ENCODE results near the gene DIP2C.
"Not testable (repeated sequence)": the region's sequence is repeated elsewhere in the genome, so short reads cannot be mapped to it uniquely, and the experiment has no call there.

- TF ChIP-seq POLR2A, POLR2AphosphoS5 (IDR thresholded peaks at IDR 0.05): not testable (repeated sequence)
These were observed 42.4 kb downstream of the DIP2C start for GRCh38 chr10:647019-647418.

Data from prostate gland (tissue), 1 donor.